Raji (cell line): ENCODE results near the gene EPDR1.

ENCODE experiments used
- POLR2A ChIP-seq: IDR thresholded peaks from 2 replicates; pipeline ENCODE4 v1.6.1; 2011; ENCODE audit warnings: low read depth, low read length, control low read depth; ENCODE audit not compliant: insufficient read depth

Gene EPDR1

DNA sequence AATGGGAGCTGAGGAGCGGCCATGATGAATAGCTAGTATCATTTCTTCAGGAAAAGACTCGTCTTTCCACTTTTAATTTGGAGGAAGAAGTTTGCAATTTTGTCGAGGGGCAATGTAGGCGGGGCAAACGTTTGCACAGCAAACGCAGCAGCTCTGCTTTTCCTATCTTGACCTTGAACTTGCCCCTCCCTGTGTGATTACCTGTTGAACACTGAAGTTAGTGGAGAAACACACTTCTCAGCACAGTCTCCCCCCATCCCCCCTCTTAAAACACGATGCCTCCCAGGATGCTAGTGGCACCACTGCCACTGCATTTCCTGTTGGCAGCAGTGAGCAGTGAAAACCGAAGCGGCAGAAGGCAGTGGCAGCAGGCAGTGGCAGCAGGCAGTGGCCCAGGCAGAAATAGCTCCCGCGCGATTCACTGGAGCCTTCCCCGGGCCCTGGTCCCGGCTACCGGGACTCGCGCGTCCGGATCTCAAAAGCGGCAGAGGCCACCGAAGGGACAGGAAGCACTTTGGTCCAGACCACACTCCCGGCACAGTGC is at the start of gene EPDR1:
EPDR1 (plus strand) TSS at position 336 of the 544 bp plus-strand sequence. CDS start 300 bp downstream, outside the sequence.
- TF ChIP-seq POLR2A, result no peak

DNA sequence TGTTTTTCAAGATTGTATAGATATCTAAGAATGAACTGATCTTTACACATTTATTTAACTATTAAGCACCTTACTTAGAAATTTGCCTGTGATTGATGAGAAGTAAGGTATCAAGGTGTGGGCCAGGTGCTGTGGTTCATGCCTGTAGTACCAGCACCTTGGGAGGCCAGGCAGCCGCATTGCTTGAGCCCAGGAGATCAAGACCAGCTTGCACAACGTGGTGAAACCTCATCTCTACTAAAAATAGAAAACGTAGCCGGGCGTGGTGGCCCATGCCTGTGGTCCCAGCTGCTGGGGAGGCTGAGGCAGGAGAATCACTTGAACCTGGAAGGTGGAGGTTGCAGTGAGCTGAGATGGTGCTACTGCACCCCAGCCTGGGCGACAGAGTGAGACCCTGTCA is 38.4 kb upstream of the EPDR1 start:
- no peak for TF ChIP-seq POLR2A

DNA sequence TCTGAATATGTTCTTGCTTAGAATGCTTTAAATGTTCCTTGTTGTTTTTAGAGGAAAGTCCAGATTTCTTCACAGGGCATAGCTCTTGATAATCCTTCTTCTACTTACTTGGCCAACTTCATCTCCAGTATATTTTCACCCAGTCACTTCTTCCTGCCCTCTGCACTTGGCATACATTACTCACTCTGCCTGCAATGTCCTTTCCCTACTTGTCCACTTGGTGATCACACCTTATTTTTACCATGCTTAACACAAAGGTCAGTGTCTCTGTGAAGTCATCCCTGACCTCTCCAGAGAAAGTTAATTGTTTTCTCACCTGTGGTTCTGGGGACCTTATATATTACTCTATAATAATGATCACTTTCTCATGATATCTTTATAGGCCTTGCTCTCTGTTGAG is 27.1 kb upstream of the EPDR1 start:
- TF ChIP-seq POLR2A, result no peak

DNA sequence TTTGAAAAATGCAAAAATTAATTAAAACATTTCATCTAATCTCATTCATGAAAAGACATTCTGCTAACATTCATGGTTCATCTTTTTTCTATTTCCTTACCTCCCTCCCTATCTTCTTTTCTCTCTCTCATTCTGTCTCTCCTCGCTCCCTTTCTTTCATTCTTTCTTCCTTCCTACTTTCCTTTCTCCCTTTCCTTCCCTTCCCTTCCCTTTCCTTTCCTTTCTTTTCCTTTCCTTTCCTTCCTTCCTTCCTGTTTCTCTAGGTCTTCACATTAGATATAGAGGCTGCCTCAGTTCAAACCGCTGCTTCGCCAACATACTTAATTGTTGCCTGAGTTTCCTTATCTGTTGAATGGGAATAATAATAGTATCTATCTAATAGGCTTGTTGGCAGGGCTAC is 25.8 kb upstream of the EPDR1 start:
- no peak for TF ChIP-seq POLR2A

DNA sequence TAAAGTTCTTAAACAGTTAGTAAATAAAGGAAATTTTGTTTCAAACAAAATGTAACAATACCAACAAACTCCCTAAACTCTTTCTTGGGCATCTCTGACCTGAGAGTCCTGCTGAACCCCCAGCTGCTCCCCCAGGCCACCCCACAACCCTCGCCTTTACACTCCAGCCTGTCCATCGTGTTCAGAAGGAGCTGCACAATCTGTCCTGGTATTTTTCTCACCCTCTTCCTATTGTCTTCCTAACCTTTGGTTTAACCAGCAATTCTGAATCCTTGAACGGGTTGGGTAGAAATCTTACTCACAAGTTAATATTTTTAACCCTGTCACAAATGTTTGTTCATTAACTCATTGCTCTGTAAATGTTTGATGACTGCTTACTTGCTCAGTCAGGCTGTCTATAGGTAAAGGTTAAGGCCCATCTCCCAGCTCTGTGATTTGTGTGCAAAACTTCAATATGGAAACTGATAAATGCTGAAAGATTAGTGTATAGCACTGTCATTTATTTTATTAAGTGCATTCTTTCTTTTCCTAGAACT is 20.7 kb upstream of the EPDR1 start:
- no peak for TF ChIP-seq POLR2A

DNA sequence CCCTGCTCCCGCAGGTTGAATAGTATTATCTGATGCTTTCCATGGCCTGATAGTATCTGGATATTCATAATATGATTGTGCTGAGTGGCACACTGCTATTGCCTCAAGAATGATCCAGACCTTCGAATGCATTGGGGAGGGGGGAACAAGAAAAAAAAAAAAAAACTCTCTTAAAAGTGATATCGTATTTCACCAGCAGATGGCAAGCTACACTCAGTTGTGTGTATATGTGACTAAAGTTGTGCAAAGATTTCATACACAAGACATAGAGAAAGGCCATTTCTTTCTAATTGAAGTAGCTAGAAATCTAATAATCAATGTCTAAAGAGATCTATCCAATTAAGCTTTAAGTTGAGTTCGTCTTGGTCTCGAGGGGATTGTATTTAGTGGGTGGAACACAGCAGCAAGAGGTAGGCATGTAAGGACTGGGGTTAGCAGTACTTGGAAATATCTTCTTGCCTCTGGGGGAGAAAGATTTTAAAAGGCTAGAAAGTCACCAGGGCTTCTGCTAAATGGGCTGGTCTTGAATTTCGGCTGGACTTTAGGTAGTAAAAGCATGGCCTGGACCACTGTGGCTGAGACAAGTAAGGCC is 19.1 kb upstream of the EPDR1 start:
- TF ChIP-seq POLR2A, result no peak

DNA sequence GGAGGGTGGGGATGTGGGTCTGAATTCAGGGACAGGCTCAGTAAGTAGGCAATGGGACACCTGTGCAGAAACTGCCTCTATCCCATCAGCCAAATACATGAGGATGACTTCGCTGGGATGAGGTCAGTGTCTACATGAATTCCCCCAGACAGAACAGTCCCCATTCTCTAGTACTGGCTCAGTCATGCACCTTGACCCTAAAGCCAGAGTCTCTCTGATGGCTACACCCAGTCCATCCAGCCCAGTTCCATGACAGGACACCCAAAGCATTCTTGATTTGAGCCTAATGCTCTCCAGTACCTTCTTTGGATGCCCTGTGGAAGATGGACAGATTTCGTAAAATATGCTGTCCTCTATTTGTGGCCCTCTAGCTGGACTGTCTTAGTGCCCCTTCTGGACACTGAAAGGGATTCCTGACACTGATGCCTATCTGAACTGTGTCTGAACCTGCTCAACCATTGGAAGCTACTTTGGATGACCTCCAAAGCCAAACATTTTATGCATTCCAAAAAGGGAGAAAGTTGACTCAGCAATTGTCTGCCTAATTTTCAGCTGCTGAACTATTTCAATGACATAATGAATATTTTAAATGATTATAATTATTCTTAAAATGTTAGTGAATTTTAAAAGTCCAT is 18.4 kb upstream of the EPDR1 start:
- no peak for TF ChIP-seq POLR2A

DNA sequence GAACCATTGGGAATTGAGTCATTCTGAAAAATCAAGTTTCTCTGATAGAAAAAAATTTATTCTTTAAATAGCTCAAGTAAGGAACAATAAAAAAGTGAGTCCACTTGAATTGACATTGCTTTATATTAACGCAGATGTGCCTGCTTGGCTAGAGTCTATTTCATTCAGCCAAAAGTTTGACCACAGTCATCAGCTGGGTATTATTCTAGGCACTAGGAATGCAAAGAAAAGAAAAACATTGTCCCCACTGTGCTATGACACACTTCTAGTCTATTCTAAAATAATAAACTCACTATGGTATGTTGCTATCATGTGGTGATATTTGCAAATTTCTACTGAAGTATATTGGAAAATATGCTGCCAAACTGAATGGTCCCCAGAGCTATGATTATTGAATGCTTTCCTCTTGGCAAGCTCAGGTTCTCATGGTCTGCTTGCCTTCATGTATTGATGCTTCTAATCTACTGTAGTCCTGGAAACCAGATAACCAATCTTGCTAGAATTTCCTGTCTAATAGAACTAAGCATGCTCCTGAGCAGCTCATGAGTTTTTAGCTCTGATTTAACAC is 12.1 kb upstream of the EPDR1 start:
- TF ChIP-seq POLR2A, result no peak

DNA sequence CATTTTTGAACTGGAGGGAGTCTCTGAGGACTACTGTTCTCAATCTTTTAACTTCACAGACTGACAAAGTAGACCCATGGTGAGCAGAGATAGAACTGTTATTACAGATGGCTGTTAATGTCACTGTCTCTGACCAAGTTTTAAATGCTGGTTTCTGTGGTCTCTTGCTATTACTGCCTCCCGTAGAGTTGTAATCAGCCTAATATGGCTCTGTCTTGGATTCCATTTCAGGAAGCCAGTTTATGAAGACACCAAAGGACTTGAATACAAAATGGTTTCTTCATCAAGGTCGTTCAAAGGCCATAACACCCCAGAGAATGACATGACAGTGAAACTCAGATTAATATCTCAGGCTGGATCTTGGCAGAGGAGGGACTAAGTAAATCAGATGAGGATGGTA is 7.7 kb upstream of the EPDR1 start:
- TF ChIP-seq POLR2A, result no peak

DNA sequence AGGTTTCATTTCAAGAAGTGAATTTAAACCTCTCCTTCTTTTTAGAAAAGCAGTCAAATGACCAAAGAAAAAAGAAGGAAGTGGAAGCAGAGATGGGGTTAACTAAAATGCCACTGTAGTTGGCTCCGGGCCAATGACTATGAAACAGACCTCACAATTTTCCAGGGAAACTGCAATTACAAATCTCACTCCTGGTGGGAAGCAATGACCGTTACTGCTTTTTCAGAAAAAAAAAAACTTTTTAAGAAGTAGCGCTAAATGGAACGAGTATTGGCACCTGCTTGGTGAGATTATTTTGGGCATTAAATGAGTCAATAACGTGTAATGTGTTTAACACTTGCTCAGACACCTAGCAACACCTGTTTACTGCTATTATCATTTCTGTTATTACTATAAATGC is 5.0 kb upstream of the EPDR1 start:
- no peak for TF ChIP-seq POLR2A

DNA sequence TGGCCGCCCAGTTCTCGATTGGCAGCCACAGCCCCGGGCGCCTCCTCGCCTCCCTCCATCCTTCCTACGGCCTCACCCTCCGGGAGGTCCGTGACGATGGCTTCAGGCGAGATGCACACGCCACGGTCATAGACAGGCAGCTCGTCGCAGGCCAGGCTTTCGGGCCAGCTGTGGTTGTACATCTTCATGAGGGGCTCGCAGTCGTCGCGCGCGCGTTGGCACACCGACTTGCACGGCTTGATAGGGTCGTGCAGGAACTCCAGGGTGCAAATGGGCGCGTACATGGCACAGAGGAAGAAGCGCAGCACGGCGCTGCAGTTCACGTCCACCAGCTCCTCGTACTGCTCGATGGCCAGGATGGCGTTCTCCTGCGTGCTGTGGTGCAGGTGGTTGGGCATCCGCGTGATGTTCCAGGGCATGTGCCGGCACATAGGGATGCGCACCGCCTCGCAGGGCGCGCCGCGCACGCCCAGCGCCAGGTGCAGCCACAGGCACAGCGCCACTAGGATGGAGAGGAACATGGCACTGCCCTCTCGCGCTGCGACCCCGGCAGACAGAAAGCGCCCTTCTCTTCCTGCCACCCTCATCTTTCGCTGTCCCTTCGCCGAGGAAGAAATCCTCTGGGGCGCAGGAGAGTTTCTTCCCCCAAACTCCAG is 4.3 kb upstream of the EPDR1 start:
- no peak for TF ChIP-seq POLR2A

DNA sequence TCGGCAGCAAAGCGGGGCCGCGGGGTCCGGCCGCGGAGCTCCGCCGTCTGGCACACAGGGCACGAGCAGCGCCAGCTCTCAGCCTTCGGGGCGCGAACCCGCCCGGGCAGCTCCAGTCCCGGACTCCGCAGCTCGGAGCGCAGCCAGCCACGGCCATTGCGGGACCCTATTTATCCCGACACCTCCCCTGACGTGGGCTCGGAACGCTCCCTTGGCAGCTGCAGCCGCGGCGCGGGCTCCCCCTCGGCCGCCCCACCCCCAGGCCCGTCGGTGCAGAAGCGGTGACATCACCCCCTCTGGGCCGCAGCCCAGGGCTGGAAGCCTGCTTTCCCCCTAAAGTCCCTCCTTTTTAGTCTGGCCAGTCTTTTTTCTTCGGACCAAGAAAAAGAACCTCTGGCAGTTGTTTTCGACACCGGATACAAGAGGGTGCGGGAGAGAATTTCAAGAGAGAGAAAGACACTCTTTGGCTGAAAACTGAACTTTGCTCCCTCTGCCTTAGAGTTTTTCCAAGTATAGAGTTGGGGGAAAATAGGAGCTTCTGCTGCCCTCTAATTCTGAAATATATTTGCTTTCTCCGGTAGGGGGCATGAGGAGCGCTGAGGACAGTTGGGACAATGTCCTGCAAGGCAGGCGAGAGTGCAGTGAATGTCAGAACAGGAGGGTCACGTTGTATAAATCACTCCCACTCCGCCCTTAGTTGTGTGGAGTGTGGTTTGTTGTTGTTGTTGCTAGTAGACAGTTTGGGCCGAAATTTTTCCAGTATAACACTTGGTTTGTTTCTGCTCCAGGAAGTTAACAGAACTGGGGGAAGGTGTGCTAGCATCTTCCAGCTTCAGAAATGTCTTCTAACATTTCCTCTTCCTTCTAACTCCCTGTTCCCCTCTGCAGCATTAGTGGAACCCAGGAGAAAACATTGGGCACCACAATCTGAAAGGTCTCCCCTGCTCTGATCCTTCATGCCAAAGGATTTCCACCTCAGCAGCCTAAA is 3.5 kb upstream of the EPDR1 start, which contains the start of gene SFRP4:
SFRP4 (minus strand) TSS at position 145 of the 988 bp plus-strand sequence. CDS start 280 bp downstream, outside the sequence.
- no peak for TF ChIP-seq POLR2A

DNA sequence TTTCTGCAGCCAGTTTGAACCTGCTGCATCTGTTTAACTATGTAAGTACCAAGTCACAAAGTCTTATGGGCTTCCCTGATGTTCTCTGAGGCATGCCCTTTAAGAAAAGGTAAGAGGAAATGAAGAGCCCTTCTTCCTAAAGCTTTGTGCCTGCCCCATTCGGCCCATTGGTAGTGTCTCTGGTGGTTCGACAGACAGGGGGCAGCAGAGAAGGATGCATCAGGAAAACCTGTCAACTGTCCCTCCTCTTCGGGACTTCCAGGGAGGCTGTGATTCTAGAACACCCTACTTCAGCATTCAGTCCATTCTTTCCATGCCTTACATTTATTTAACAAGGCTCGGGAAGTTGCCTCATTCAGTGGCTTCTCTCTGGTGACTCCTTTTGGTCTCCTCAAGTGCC is 1.9 kb upstream of the EPDR1 start:
- no peak for TF ChIP-seq POLR2A
